ENCODE data around the gene MYO9A.
"Not testable (repeated sequence)": the region's sequence is repeated elsewhere in the genome, so short reads cannot be mapped to it uniquely, and the experiment has no call there.

The MYO9A gene

DNA sequence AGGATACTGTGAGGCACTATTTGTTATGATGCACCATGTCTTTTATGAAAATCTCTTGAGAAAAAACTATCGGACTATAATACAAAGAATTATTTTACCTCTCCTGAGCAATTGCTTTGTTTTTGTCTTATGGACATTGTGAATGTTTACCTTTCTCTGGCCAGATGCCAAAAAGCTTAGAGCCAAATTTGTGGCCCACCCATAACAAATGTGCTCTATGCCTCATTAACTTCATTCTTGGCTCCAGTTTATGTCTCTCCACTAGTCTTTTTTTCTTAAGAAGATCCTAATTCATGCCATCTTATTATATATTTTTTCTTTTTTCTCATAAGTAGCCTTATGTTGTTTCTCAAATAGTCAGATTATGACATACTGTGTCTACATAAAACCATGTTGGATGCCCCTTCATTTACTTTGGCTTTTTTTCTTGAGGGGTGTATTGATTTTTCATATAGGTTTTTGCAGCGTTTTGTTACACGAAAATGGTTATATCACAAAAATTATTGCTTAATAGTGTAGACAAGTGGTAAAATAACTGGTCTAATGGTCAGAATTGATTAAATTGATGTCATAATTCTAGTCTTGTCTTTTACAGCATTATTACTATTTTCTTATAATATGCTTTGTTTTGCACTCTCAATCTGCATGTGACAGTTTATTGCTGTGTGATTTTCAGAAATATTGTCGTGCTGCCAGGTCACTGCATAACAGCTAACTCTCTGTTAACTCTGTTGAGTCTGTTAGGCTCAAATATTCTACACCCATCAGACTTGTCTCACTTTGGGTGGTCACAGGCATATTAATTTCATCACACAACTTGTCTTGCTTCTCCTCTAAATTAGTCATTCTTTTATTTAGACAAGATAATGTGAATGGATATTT, 18.5 kb upstream of the MYO9A start:
- DNase-seq, result no peak

DNA sequence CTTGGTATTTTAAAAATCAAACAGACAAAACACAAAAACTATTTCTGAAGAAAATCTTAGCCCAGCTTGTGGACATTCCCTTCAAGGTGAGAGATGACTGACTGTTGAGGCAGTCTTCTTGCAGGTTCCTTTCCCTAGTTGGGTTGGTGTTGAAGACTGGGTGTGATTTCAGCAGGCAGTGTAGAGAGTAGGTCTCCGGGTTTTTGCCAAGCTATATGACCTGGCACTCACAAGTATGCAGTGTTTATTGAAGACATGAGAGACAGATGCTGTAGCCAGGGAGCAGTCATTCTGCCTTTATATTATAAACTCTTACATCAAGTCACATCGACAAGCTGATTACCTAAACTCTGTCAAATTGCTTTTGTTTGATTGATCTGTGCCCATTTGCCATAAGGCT, 17.8 kb upstream of the MYO9A start:
- no peak for DNase-seq

DNA sequence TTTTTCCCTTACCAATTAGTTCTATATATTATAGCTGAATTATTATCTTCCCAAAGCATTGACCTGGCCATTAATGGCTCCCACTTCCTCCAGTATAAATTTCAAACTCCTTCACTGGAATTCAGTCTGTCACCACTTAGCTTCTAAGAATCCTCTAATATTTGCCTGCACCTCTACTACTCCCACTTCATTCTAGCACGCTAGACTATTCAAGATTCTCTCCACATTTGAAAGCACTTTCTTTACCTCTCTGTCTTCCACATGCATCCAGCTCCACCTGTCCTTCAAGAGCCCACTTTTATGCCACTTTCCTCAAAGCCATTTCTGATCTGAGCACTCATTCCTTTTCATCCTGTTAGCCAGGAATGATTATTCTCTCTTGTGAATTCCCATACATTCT, 15.3 kb upstream of the MYO9A start:
- no peak for DNase-seq

DNA sequence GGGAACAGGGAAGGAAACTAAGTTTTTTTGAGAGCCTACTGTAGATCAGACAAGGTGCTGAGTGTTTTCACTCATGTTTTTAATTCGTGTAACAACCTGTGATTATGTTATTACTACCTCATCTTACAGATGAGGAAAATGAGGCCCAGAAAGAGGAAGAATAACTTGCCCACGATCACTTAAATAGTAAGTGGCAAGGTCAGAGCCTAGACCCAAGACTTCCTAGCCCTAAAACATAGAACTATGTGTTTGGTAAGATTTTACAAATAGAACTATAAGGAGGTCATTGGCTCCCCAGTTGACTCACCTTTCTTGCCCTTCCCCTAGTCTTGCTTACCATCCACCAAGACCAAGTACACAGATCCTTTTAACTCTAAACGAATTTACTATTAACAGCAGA, 14.0 kb upstream of the MYO9A start:
- DNase-seq, result no peak

DNA sequence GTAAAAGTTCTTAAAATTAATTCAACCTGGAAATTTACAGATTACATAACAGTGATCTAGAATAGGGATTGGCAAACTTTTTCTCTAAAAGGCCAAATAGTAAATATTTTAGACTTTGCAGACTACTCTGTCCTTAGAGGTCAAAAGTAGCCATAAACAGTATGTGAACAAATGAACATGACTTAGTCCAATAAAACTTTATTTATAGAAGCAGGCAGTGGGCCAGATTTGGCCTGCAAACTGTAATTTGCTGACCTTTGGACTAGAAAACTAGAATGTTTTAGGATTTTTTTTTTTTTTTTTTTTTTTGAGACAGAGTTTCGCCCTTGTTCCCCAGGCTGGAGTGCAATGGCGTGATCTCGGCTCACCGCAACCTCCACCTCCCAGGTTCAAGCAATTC, 12.3 kb upstream of the MYO9A start:
- DNase-seq, result no peak

DNA sequence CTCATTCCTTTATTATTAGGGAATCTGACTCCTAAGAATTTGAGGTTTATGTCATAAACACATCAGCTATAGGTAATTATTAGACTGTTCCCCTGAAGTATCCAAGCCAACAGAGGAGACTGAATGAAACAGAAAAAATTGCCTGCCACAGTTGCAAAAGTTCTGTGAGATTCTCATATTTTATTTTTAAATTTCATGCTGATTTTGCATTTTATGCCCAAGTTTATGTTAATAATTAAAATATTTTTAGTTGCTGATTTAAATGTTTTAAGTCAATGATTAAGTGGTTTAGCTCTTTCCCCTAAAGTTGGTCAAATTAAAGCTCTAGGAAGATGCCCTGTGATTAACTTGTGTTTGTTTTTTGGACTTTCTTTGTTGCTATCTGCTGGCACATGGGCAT, 10.4 kb upstream of the MYO9A start:
- no peak for DNase-seq

DNA sequence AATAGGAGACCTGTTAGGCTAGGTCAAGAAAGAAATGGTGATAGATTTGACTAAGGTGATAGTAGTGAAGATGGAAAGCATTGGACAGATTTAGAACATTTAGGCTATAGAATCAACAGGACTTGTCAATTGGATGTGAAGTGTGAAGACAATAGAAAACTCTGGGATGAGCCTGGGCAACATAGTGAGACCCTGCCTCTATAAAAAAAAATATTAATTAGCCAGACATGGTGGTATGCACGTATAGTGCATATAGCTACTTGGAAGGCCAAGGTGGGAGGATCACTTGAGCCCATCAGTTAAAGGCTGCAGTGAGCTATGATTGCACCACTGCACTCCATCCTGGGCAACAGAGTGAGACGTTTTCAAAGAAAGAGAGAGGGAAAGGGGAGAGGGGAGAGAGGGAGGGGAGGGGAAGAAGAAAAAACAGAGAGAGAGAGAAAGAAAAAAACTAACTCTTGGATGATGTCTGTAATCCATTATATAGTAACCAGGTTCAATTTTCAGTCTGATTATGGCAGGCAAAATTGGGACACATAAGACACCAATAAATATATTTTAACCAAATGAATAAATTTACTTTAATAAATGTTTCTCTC, 9.9 kb upstream of the MYO9A start:
- DNase-seq, result no peak

DNA sequence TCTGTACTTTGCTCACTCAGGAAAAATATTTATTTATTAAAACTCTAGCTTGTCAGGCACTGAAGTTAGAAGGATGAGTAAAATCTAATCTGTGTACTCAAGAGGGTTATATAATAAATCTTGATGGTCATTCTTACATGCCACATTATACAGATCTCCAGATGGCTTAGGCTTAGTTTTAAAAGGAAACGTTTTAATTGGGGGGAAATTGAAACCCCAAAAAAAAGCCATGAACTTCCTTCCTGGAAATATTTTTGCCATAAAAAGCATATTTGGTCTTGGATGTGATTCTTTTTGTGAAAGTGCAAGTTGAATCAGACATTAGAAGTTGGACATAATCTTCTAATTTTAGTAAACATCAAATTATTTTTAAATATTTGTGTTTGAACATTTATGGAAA, 6.3 kb upstream of the MYO9A start:
- no peak for DNase-seq

DNA sequence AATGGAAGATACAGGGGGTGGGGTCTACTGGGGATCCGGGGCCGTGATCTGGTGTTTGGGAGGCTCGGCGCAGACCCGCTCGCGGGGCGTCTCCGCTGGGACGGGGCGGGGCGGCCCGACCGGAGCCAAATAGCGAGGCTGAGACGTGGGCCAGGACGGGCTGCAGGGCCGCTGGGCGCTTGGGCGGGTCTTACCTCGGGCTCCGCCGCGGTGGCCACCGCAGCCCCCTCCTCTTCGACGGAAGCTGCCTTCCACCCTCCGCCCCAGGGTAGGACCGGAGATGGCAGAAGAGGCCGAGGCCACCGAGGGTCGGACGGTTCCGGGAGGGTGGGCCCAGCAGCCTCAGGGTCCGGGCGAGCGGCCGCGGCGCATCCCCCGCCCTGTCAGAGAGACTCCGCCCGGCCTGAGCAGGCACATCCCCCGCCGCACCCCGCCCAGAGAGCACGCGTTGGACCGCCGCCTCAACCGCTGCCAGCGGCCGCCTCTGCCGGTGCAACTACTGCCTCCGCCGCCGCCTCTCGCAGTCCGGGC, 399 bp downstream of the MYO9A start:
- DNase-seq, result no peak

DNA sequence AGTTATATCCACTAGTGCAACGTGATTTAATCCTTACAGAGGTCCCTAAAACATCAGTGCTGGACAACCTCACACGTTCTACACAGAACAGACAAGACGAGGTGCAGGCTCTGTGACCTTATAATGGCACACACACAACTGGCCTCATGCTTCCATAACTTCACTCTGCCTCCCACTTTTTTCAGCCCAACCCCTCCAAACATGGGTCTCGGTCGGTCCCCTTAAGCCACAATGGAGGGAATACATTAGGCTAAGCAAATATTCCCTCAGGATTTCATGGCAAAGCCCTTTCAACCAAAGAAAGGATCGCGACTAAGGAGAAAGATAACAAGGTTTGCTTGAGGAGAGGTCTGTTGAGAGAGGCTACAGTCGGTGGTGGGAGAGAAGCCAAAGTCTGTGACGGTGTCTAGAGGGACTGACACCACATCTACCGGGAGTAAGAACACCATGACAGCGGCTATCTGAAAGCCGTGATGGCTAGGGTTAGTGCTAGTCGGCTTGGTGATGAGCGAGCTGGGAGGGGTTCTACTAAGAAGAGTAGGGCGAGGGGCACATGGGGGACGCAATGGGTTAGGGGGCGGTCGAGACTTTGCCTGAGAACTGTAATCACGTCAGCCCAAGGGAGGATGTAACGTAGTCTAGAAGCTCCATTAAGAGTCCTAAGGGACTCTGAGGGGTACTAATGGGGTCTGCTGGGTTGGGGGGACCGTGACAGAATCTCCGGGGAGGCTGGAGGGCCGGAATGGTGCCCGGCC, 1.0 kb downstream of the MYO9A start:
- no peak for DNase-seq

DNA sequence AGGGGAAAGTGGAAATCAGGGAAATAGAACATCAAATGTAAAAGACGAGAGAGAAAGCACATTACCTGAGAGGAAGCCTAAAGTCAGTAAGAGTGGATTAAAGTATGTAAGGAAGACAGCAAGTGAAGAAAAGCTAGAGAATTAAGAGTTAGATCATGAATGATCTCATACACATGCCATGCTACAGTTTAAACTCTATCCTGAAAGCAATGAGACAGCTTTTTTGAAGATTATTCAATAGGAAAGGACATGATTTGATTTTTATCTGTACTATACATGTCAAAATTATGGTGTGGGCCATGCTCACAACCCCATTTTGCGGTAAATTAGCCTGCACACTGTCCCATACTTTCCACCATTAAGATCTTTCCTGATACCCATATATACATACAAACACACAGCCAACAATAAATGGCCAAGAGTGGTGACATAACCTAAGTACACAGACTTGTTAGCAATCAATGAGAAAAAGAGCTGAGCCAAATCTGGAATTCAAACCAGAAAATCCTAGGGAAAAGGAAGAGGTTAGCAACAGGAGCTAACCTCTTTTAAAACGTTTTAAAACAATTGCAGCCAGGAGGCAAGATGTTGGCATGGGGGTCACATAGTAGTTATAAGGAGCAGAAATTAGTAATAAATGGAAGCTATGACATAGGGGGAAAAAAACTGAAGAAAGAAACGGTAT, 4.5 kb downstream of the MYO9A start:
- DNase-seq, result no peak

DNA sequence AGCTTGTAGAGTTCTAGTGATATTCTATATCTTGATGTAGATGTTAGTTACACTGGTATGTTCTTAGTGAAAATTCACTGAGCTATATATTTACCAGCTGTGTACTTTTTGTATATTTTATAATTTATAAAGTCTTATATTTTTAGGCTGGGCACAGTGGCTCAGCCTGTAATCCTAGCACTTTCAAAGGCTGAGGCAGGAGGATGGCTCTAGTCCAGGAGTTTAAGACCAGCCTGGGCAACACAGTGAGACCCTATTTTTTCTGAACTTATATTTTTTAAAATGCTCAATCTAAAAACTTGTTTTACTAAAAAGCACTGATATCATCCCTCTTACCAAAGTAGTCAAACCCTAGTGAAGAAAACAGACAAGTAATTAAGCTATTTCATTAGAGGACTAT, 5.1 kb downstream of the MYO9A start:
- no peak for DNase-seq

DNA sequence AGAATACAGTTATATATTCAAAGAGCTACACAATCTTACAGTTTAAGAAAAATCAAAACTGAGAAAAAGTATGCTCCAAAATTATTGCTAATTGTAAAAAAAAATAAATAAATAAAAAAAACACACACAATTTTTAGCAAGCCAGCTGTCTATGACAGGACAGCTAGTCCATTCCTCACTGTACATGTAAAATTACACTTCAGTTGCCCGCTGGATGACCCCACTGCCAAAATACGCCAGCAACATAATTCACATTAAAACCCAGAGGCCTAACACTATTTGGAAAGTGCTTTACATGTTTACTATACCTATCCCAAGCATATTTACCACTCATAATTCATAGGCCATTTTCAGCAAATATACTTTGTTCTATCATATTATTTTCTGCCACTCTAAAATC, 5.8 kb downstream of the MYO9A start:
- no peak for DNase-seq

DNA sequence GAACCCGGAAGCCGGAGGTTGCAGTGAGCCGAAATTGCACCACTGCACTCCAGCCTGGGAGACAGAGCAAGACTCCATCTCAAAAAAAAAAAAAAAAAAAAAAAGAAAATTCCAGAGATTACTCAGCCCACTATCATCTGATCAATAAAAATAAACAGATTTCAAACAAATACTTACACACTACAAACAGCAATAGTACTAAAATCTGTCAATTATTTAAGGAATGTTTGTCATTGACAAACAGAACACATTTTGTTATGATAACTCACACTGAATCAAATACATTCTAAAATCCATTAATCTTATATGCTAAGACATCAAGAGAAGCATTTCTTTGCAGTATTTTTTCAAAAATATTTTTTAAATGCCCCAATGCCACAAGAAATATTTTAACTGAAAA, 7.6 kb downstream of the MYO9A start:
- DNase-seq, result no peak

DNA sequence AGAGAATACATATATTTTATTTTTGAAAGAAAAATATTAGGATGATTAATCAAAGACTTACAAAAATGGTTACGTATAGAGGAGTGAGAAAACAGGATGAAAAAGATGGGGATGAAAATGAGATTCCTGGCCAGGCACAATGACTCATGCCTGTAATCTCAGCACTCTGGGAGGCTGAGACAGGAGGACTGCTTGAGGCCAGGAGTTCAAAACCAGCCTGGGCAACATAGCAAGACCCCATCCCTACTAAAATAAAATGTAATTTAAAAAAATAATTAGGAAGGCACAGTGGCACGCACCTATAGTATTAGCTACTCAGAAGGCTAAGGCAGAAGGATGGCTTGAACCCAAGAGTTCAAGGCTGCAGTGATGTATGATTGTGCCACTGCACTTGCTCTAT, 11.9 kb downstream of the MYO9A start:
- no peak for DNase-seq

DNA sequence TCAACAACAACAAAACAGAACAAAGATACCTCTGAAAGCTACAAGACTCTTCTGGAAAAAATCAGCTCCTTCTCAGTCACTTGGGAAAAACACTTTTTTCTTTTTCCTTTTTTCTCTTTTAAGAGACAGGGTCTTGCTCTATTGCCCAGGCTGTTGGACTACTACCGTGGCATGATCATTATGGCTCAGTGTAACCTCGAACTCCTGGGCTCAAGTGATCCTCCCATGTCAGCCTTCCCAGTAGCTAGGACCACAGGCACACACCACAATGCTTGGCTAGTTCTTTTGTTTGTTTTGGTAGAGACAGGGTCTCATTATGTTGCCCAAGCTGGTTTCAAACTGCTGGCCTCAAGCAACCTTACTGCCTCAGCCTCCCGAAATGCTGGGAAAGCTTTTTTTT, 12.8 kb downstream of the MYO9A start:
- no peak for DNase-seq

DNA sequence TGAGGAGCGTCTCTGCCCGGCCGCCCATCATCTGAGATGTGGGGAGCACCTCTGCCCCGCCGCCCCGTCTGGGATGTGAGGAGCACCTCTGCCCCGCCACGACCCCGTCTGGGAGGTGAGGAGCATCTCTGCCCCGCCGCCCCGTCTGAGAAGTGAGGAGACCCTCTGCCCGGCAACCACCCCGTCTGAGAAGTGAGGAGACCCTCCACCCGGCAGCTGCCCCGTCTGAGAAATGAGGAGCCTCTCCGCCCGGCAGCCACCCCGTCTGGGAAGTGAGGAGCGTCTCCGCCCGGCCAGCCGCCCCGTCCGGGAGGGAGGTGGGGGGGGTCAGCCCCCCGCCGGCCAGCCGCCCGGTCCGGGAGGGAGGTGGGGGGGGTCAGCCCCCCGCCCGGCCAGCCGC, 17.4 kb downstream of the MYO9A start:
- DNase-seq, result not testable (repeated sequence)

DNA sequence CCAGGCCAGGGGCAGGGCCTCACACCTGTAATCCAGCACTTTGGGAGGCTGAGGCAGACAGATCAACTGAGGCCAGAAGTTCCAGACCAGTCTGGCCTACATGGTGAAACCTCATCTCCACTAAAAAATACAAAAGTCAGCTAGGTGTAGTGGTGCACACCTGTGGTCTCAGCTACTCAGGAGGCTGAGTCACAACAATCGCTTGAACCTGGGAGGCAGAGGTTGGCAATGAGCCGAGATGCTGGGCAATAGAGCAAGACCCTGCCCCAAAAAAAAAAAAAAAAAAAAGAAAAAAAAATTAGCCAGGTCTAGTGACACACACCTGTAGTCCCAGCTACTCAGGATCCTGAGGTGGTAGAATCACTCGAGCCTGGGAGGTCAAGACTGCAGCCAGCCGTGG, 18.8 kb downstream of the MYO9A start:
- no peak for DNase-seq

DNA sequence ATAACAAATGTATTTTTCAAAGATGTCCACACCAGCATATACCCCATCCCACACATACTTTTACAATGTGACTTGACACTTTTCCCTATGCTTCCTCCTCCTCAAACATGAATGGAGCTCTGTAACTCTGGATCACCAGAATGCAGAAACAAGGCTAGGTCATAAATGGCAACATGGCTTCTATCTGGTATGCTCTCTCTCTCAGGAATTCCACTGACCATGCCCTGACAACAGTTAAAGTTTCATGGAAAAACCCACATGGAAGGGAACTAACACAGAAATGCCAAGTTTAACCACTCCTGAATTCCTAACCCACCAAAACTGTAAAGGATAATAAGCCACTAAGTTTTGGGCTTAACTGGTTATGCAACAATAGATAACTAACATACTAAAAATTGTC, 19.9 kb downstream of the MYO9A start:
- DNase-seq, result no peak

DNA sequence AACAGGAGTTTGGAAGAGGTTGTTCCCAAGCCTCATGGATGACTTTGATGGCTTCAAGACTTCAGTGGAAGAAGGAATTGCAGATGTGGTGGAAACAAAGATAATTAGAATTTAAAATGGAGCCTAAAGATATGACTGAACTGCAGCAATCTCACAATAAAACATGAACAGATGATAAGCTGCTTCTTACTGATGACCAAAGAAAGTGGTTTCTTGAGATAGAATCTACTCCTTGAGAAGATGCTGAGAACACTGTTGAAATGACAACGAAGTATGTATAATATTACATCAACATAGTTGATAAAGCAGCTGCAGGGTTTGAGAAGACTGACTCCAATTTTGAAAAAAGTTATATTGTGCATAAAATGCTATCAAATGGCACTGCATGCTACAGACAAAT, 21.2 kb downstream of the MYO9A start:
- DNase-seq, result no peak

DNA sequence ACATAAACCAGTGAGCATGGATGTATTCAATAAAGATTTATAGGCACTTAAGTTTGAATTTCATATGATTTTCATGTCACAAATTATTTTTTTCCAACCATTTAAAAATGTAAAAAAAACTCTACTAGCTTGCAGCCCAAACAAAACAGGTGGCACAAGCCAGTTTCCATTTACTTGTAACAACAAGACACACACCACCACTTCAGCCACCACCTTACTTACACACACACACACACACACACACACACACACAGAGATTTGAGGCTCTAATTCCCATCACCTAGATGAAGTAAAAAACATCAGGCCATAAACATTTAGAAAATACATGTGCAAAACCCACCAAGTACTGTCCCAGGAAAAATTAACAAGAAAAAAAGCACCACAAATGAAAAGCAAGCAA, 25.3 kb downstream of the MYO9A start:
- DNase-seq, result no peak

DNA sequence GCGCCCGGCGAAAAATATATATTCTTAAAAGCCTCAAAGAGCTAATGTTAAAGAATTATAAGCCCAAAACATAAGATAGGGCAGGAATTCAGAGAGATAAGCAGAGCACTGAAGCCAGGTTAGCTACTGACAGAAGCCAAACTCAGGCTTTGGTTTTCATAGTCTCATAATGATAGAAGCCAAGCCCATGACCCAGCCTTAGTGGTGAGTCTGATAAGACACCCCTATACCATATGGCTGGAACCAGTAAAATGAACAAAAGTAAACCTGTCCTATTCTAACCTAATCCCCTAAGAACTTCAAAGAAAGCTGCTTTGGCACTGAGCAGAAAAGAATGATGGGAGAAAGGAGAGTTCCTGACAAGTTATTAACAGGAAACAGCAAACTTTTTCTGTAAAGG, 25.9 kb downstream of the MYO9A start:
- no peak for DNase-seq

DNA sequence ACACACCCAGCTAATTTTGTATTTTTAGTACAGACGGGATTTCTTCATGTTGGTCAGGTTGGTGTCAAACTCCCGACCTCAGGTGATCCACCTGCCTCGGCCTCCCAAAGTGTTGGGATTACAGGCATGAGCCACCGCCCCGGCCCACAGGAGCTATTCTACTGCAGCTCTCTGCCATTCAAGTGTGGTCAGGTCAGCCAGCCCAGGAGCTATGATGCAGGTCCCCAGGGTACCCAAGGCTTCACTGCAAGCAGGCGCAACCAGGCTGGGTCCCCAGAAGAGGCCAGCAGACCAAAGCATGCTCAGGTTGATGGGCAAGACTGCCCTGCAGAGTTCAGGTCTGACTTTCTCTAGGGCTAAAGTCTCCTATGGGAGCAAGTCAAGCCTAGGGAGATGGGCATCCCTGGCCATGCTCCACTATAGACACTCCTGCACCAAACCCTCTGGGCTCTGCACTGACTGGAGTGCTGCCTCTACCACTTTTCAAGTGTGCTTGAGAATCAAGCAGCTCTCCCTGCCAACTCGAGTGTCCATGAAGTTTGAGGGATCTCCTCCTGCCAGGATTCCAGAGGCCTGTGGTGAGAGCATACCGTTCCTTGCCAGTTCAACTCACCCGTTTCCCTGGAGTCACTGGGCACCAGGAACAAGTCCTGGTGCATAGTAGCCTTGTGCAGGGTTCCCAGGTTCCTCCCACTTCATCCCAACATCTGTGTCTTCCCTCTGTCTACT, 30.9 kb downstream of the MYO9A start:
- no peak for DNase-seq

Data from DMS 273 treated with DMSO at 0.1 percent for 48 hours (cell line).